Keratinocyte (primary cell): ENCODE measurements around the gene CFL2.

Experiments
- CTCF ChIP-seq, 3 experiments: IDR thresholded peaks in 1 of 3; conservative IDR thresholded peaks in 1 of 3; optimal IDR thresholded peaks in 1 of 3; 2 replicates in 2 of 3; 3 replicates in 1 of 3; pipeline versions ENCODE3 to v1.5.1; 2011; ENCODE audit warnings: low read length in 3 of 3, mild to moderate bottlenecking in 3 of 3, moderate library complexity in 2 of 3, control low read depth in 1 of 3, inconsistent platforms in 1 of 3; ENCODE audit not compliant: insufficient read depth in 2 of 3; ENCODE audit errors: extremely low read depth in 1 of 3
- EZH2 ChIP-seq: IDR thresholded peaks from one replicate; pipeline ENCODE4 v1.6.1; 2012; ENCODE audit warnings: inconsistent platforms, mild to moderate bottlenecking, low read length, moderate library complexity

GRCh38 chr14:34680806-34681479 lies 33.5 kb downstream of the CFL2 start:
- TF ChIP-seq EZH2 (no peak), CTCF (optimal IDR thresholded peaks at IDR 0.05 in 1 of 3, IDR thresholded peaks at IDR 0.05 in 1 of 3, conservative IDR thresholded peaks at IDR 0.05 in 1 of 3; ENCODE audit: extremely low read depth in 1 of 3, insufficient read depth in 2 of 3, low read length in 3 of 3) (no peak)
